Activated CD8-positive, alpha-beta T cell treated with anti-CD3 and anti-CD28 coated beads for 36 hours (primary cell): ENCODE results near the gene CHMP3. TPM values are rescaled to one million over a fixed set of nuclear protein-coding genes. Genes with fewer than 3 reads are reported as not detected.

Experiments used
- ATAC-seq: fragments of 200-7000 bp; cut with Tn5 transposase; one replicate; pipeline ENCODE4 v1.10.0; 2021; ENCODE audit warnings: mild to moderate bottlenecking, moderate library complexity
- CTCF ChIA-PET: fragments of 350-600 bp; sonication (Branson Sonifier 250); formaldehyde crosslinking; loops from one replicate; lab custom pipeline; 2021; ENCODE audit warnings: antibody characterized with exemption; lab: Charles Lee
- POLR2A ChIA-PET: fragments of 350-600 bp; sonication (Branson Sonifier 250); formaldehyde crosslinking; loops from one replicate; lab custom pipeline; 2021; ENCODE audit warnings: antibody characterized with exemption; lab: Charles Lee
- DNase-seq: peaks from one replicate; pipeline ENCODE4 v3.0.0-alpha.2; 2020
- H3K27ac Mint-ChIP-seq: one replicate; pipeline ENCODE4 v1.8.0; 2021; ENCODE audit warnings: mild to moderate bottlenecking, mixed read lengths
- H3K27me3 Mint-ChIP-seq: one replicate; pipeline ENCODE4 v1.8.0; 2021; ENCODE audit warnings: mixed read lengths
- H3K36me3 Mint-ChIP-seq: one replicate; pipeline ENCODE4 v1.8.0; 2021; ENCODE audit warnings: low read depth, mixed read lengths
- H3K4me1 Mint-ChIP-seq: one replicate; pipeline ENCODE4 v1.8.0; 2021; ENCODE audit warnings: low read depth, mixed read lengths
- H3K4me3 Mint-ChIP-seq: one replicate; pipeline ENCODE4 v1.8.0; 2021; ENCODE audit warnings: mild to moderate bottlenecking, moderate library complexity, mixed read lengths
- H3K9me3 Mint-ChIP-seq: one replicate; pipeline ENCODE4 v1.8.0; 2021; ENCODE audit warnings: mixed read lengths
- intact Hi-C: fragments of 100-400 bp; cut with micrococcal nuclease; formaldehyde crosslinking; loops from one replicate; pipeline ENCODE4 v1.10.0; 2022
- total RNA-seq, 2 experiments: library from RNA; stranded (reverse); gene quantifications; one replicate each; pipeline ENCODE4 v1.2.3, GENCODE V29; 2021
- TF ChIP-seq, protein P1 (sequence below): fragments of 200-600 bp; IDR thresholded peaks from one replicate; pipeline ENCODE4 v1.8.0; 2022; ENCODE audit warnings: antibody characterized with exemption, mild to moderate bottlenecking

Gene CHMP3
- total RNA-seq = 10 to 100 TPM; 30.1 to 31.6 TPM

DNA sequence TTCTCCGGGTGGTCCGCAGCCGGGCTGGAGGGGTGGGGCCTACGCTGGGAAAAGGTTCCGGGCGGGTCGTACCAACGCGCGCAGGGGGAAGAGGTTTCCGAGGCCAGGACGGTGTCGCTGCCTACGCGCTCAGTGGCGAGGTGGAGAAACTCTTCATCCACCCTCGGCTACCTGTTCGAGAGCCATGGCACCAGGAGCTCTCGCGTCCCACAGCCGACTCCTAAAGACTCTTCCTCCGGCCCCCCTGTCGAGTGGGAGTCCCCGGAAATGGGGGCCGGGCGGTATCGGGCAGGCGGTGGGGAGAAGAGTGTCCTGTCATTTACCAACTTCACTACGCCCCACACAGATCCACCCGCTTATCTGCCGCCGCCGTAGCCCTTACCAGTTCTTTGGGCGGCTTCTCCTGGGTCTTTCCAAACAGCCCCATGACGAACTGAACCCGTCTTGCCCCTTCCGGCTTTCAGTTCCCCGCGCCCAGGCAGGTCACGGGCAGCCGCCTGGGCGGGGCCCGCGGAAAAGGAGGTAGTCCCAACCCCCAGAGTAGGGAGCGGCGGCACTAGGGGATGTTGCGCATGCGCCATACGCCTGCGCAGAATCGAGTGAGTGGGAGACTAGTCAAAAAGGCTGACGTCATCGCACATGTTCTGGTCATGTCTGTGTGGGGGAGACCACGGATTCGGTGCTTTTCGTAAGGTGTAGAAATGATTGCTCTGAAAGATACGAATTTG is at the start of gene CHMP3:
CHMP3 (minus strand) TSS at position 522 of the 728 bp plus-strand sequence; CDS start at position 427, 95 bp downstream.
- Mint-ChIP-seq H3K9me3 (peaks cover 4% of the 10 kb centered on the region), H3K4me1 (peaks cover 38% of the 10 kb centered on the region), H3K36me3 (peaks cover 30% of the 10 kb centered on the region), H3K27ac (peak within 1 kb of the TSS; percentile 97), H3K27me3 (no peaks in the 10 kb centered on the region), H3K4me3 (peak within 1 kb of the TSS; percentile 97)
- DNase-seq = peak; percentile 97
- ChIA-PET POLR2A (interaction anchor here (0.6 to 2.2 kb wide), 6 partner anchors 9 to 122 kb away, joined by 3 to 12 read pairs (median 6); partner anchors contain the start of gene KDM3A), CTCF (interaction anchor here (1.0 kb wide), 1 partner anchor 12 kb away, joined by 5 read pairs; no protein-coding TSS in a partner anchor)
- peak; percentile 92 for ATAC-seq
- intact Hi-C loops = loop anchor here (2.0 kb wide), 1 partner anchor 60 kb away; the partner anchor contains the start of gene RNF103
- TF ChIP-seq, protein P1, sequence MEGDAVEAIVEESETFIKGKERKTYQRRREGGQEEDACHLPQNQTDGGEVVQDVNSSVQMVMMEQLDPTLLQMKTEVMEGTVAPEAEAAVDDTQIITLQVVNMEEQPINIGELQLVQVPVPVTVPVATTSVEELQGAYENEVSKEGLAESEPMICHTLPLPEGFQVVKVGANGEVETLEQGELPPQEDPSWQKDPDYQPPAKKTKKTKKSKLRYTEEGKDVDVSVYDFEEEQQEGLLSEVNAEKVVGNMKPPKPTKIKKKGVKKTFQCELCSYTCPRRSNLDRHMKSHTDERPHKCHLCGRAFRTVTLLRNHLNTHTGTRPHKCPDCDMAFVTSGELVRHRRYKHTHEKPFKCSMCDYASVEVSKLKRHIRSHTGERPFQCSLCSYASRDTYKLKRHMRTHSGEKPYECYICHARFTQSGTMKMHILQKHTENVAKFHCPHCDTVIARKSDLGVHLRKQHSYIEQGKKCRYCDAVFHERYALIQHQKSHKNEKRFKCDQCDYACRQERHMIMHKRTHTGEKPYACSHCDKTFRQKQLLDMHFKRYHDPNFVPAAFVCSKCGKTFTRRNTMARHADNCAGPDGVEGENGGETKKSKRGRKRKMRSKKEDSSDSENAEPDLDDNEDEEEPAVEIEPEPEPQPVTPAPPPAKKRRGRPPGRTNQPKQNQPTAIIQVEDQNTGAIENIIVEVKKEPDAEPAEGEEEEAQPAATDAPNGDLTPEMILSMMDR = no peak

GRCh38 chr2:86610871-86611270 is 47.6 kb upstream of the CHMP3 start:
- TF ChIP-seq, protein P1 = no peak
- Mint-ChIP-seq H3K27ac (no peak overlapping the region), H3K27me3 (no peaks in the 10 kb centered on the region), H3K36me3 (peaks cover 41% of the 10 kb centered on the region), H3K9me3 (no peaks in the 10 kb centered on the region), H3K4me3 (no peak overlapping the region), H3K4me1 (peaks cover 33% of the 10 kb centered on the region)
- intact Hi-C loops = no loop called here
- DNase-seq (no peak), ATAC-seq (no peak)
- ChIA-PET CTCF (no interaction called here), POLR2A (interaction anchor here (1.4 kb wide), 1 partner anchor 12 kb away, joined by 4 read pairs; no protein-coding TSS in a partner anchor)

DNA sequence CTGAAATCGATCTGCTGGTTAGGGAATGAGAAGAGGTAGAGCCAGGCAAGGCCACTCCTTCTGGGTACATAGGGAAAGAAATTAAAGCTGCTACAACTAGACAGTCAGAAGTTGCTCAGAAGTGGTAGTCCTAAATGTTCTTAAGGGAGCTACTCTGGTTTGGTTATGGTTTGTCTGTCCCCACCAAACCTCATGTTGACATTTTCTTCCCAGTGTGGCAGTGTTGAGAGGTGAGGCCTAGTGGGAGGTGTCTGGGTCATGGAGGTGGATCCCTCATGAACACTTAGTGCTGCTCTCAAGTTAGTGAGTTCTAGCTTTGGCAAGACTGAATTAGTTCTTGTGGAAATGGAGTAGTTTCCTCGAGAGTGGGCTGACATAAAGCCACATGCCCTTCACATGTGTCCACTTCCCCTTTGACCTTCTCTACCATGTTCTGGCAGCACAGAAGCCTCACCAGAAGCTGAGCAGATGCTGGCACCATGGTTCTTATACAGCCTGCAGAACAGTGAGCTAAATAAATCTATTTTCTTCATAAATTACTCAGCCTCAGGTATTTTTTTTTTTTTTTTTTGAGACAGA is 45.7 kb upstream of the CHMP3 start:
- Mint-ChIP-seq H3K4me3 (no peak overlapping the region), H3K4me1 (peaks cover 27% of the 10 kb centered on the region), H3K9me3 (no peaks in the 10 kb centered on the region), H3K27me3 (no peaks in the 10 kb centered on the region), H3K36me3 (peaks cover 47% of the 10 kb centered on the region), H3K27ac (peak overlapping the region; percentile 17)
- ChIA-PET POLR2A (interaction anchor here (2.2 kb wide), 1 partner anchor 9 kb away, joined by 8 read pairs; no protein-coding TSS in a partner anchor), CTCF (interaction anchor here (0.8 kb wide), 1 partner anchor 10 kb away, joined by 3 read pairs; no protein-coding TSS in a partner anchor)
- intact Hi-C loops = no loop called here
- no peak for DNase-seq
- no peak for ATAC-seq
- TF ChIP-seq, protein P1 = no peak

DNA sequence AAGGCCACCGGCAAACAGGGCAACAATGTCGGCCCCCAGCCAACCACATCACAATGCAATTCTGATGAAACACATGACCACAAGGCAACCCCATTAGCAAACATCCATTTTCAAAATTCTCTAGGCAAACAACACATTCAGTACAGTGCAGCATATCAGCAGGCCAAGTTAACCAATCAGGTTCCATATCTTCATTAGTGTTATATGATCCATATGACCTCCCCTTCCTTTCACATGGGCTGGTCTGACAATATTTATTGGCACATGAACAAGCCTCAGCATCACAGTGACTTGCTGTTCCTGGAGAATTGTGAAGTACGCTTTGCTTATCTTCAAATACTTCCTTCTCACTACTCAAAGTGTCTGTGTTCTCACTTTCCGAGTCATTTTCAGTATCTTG is 40.7 kb upstream of the CHMP3 start:
- no peak for DNase-seq
- CTCF ChIA-PET = interaction anchor here (1.1 to 1.9 kb wide), 2 partner anchors 11 to 86 kb away, joined by 3 to 6 read pairs; no protein-coding TSS in a partner anchor
- ATAC-seq = no peak
- no peak overlapping the region for H3K4me3 Mint-ChIP-seq
- TF ChIP-seq, protein P1 = no peak
- H3K27ac Mint-ChIP-seq = peak overlapping the region; percentile 25
- intact Hi-C loops = no loop called here
- peaks cover 32% of the 10 kb centered on the region for H3K36me3 Mint-ChIP-seq
- peaks cover 2% of the 10 kb centered on the region for H3K4me1 Mint-ChIP-seq
- H3K9me3 Mint-ChIP-seq = no peaks in the 10 kb centered on the region
- POLR2A ChIA-PET = no interaction called here
- H3K27me3 Mint-ChIP-seq = no peaks in the 10 kb centered on the region
